K562 (cell line): ENCODE results near the gene DRAXIN. TPM values are rescaled to one million over a fixed set of nuclear protein-coding genes. Genes with fewer than 3 reads are reported as not detected.

Experiments
- CBX8 ChIP-seq: fragments of 200-600 bp; sonication (generic); IDR thresholded peaks from 2 replicates; pipeline ENCODE4 v1.6.1; 2012; ENCODE audit warnings: borderline replicate concordance, mixed run types, low read depth, mild to moderate bottlenecking, moderate library complexity, mixed read lengths, low read length, control low read depth, inconsistent platforms; ENCODE audit not compliant: poor library complexity, severe bottlenecking; ENCODE audit errors: extremely low read depth
- CCNT2 ChIP-seq: IDR thresholded peaks from 2 replicates; pipeline ENCODE4 v1.6.1; 2011; ENCODE audit warnings: borderline replicate concordance, low read depth, mild to moderate bottlenecking, moderate library complexity, mixed read lengths, low read length; ENCODE audit not compliant: insufficient read length; ENCODE audit errors: extremely low read depth
- CREBBP ChIP-seq: IDR thresholded peaks from one replicate; pipeline ENCODE4 v1.6.1; 2012; ENCODE audit warnings: low read depth, mild to moderate bottlenecking, control low read depth, inconsistent platforms, low read length
- ESRRB ChIP-seq: fragments of 250-450 bp; sonication (Bioruptor Pico); IDR thresholded peaks from 2 replicates; pipeline ENCODE4 v1.5.0; 2020; ENCODE audit warnings: mild to moderate bottlenecking, moderate library complexity, borderline replicate concordance
- HES1 ChIP-seq: fragments of 450-650 bp; IDR thresholded peaks from 2 replicates; pipeline ENCODE4 v1.6.1; 2016; ENCODE audit warnings: low read depth, mild to moderate bottlenecking, moderate library complexity
- KAT7 ChIP-seq: sonication (generic); formaldehyde crosslinking; IDR thresholded peaks from 2 replicates; pipeline ENCODE4 v1.8.0; 2022; ENCODE audit warnings: missing genetic modification reagents, mild to moderate bottlenecking, borderline replicate concordance
- NR2C1 ChIP-seq, 2 experiments: fragments of 450-650 bp; IDR thresholded peaks; 2 replicates each; pipeline ENCODE4 v1.6.1; 2017; ENCODE audit warnings: mild to moderate bottlenecking in 2 of 2, antibody characterized with exemption in 1 of 2, inconsistent platforms in 1 of 2, missing compliant biosample characterization in 1 of 2, missing genetic modification characterization in 1 of 2
- REST ChIP-seq, 2 experiments: fragments of 450-650 bp; formaldehyde crosslinking in 1 of 2; IDR thresholded peaks; 2 replicates each; pipeline versions ENCODE4 v1.4.0 to v1.6.1; 2014 to 2020; ENCODE audit warnings: mild to moderate bottlenecking in 2 of 2, borderline replicate concordance in 1 of 2, low read depth in 1 of 2
- SIRT6 ChIP-seq: IDR thresholded peaks from one replicate; pipeline ENCODE4 v1.6.1; 2012; ENCODE audit warnings: low read depth, mild to moderate bottlenecking, control low read depth, inconsistent platforms, low read length, moderate library complexity
- SMARCC2 ChIP-seq: fragments of 450-650 bp; IDR thresholded peaks from 2 replicates; pipeline ENCODE4 v1.6.1; 2017; ENCODE audit warnings: antibody characterized with exemption, moderate library complexity, mild to moderate bottlenecking, low read depth
- TCF7 ChIP-seq: sonication (generic); IDR thresholded peaks from 2 replicates; pipeline ENCODE4 v1.6.1; 2016; ENCODE audit warnings: antibody characterized with exemption, borderline replicate concordance
- ZNF134 ChIP-seq: fragments of 250-450 bp; sonication (Bioruptor Pico); conservative IDR thresholded peaks from 2 replicates; pipeline ENCODE4 v1.4.0; 2020
- polyA plus RNA-seq, 8 experiments: library from polyadenylated mRNA; depleted of rRNA in 4 of 8; stranded (reverse) in 5 of 8; unstranded in 3 of 8; fragments of >200 nt; fragmentation: Nextera tagmentation in 2 of 8; fragmentation: Illumina TruSeq in 1 of 8; extraction: Ambion mirVana in 2 of 8; extraction: Trizol in 1 of 8; gene quantifications; 2 replicates each; pipeline versions ENCODE4 v1.2.1 to v1.2.3, GENCODE V29; 2011 to 2014; ENCODE audit warnings: inconsistent platforms in 1 of 8, missing spikeins in 1 of 8
- total RNA-seq, 7 experiments: library from RNA; depleted of rRNA in 6 of 7; stranded (reverse); fragments of >200 nt in 6 of 7; fragmentation: Illumina TruSeq in 2 of 7; extraction: Trizol in 2 of 7; gene quantifications; 2 replicates each; pipeline versions ENCODE4 v1.2.1 to v1.2.3, GENCODE V29; 2011 to 2021; ENCODE audit warnings: low replicate concordance in 1 of 7
- TF ChIP-seq, protein P1 (sequence below), 2 experiments: IDR thresholded peaks; 2 replicates each; pipeline ENCODE4 v1.6.1; 2012; ENCODE audit warnings: improper control_type of control experiment in 2 of 2, low read depth in 2 of 2, low read length in 2 of 2, borderline replicate concordance in 1 of 2

Gene DRAXIN
- total and polyA plus RNA-seq, 9 of the 15 experiments (the other 6 are each of a cell fraction or from before 2014, with no cell fraction given) = 0.01 to 0.04 (median 0.01) TPM; not detected in 6

DNA sequence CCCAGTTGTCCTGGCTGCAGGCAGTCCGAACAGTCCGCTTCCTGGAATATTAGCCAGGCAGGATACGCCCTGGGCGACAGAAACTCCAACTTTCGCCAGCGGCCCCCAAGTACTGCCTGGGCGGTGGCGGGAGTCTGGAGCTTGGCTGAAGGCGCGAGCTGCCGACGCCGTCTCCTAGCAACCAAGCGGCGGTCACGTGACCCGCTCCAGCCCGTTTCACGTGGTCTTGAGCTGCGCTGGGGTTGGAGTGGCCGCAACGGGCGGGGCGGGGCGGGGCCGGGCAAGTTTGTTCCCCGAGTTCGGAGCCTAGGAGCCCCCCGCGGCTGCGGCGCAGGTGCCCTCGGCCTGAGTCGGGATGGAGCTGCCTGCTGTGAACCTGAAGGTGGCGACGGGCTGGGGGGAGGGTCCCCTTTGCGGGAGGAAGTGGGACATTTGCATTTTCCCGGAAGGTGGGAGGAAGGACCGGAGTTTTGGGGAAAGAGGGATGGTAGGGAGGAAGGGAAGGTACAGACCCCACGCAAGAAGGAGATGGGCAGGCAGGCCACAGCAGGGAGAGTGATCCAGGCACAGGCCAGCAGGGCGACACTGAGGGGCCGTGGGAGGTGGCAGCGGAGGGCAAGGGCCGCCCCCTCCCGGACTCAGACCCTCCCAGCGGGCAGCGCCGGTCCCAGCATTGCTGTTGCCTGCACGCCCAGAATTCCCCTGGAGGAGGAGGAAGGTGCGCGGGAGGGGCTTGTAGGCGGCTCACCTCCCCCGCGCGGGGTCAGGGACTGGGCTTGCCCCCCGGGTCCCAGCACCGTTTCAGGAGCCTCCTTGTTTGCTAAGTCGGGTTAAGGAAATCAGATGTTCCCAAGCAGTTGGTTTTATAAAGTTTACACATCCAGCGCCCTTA is 44.6 kb downstream of the DRAXIN start, which contains the start of gene AGTRAP (continued):
- TF ChIP-seq, protein P1, sequence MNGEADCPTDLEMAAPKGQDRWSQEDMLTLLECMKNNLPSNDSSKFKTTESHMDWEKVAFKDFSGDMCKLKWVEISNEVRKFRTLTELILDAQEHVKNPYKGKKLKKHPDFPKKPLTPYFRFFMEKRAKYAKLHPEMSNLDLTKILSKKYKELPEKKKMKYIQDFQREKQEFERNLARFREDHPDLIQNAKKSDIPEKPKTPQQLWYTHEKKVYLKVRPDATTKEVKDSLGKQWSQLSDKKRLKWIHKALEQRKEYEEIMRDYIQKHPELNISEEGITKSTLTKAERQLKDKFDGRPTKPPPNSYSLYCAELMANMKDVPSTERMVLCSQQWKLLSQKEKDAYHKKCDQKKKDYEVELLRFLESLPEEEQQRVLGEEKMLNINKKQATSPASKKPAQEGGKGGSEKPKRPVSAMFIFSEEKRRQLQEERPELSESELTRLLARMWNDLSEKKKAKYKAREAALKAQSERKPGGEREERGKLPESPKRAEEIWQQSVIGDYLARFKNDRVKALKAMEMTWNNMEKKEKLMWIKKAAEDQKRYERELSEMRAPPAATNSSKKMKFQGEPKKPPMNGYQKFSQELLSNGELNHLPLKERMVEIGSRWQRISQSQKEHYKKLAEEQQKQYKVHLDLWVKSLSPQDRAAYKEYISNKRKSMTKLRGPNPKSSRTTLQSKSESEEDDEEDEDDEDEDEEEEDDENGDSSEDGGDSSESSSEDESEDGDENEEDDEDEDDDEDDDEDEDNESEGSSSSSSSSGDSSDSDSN (IDR thresholded peaks at IDR 0.05; ENCODE audit: borderline replicate concordance in 1 of 2, low read depth in 2 of 2, low read length in 2 of 2) = no peak; a peak in 1 of 4 replicates
- TF ChIP-seq NR2C1 (IDR thresholded peaks at IDR 0.05) (no peak), NR2C1 (tag; IDR thresholded peaks at IDR 0.05) (peak; percentile 46; the same call in 1 of the 2 replicates), ESRRB (no peak), ZNF134 (CRISPR knock-in tag) (no peak), CCNT2 (peak; percentile 43), CBX8 (no peak), REST (IDR thresholded peaks at IDR 0.05; ENCODE audit: borderline replicate concordance) (peak; percentile 93), REST (CRISPR knock-in tag; IDR thresholded peaks at IDR 0.05; ENCODE audit: low read depth) (peak; percentile 22; the same call in 1 of the 2 replicates), KAT7 (CRISPR knock-in tag) (0 out of 2 replicates have a peak, but pooled peaks have one; percentile 19), HES1 (no peak), CREBBP (no peak), SIRT6 (no peak), SMARCC2 (no peak; the same call in 1 of the 2 replicates), TCF7 (no peak)
